GM10266 (cell line): ENCODE results near the gene CTNNA1.
"Not testable (repeated sequence)": the region's sequence is repeated elsewhere in the genome, so short reads cannot be mapped to it uniquely, and the experiment has no call there.

Source experiments
- DNase-seq: peaks from one replicate; pipeline ENCODE4 v3.0.0; 2012; ENCODE audit errors: extremely low spot score
- CTCF ChIP-seq: IDR thresholded peaks from 2 replicates; pipeline ENCODE4 v1.5.1; 2012; ENCODE audit warnings: mild to moderate bottlenecking, low read depth; ENCODE audit not compliant: control insufficient read depth, insufficient read depth; ENCODE audit errors: missing control alignments

The CTNNA1 gene

GRCh38 chr5:138752341-138752950 is 779 bp upstream of the CTNNA1 start:
- peak; percentile 38 for DNase-seq
- TF ChIP-seq CTCF: peak; percentile 4

GRCh38 chr5:138753794-138754698 is 821 bp downstream of the CTNNA1 start:
- peak; percentile 49 for DNase-seq
- TF ChIP-seq CTCF: no peak

GRCh38 chr5:138754699-138755057 is 1.5 kb downstream of the CTNNA1 start:
- no peak for TF ChIP-seq CTCF
- no peak for DNase-seq

- TF ChIP-seq CTCF: no peak
- DNase-seq: peak; percentile 80
These were observed 2.0 kb downstream of the CTNNA1 start for GRCh38 chr5:138755084-138755748.

- TF ChIP-seq CTCF: no peak
These were observed 4.0 kb downstream of the CTNNA1 start for GRCh38 chr5:138757061-138757776.

GRCh38 chr5:138760448-138761110 is 7.4 kb downstream of the CTNNA1 start:
- DNase-seq: no peak
- TF ChIP-seq CTCF: no peak

More at GRCh38 chr5:138757061-138757776, 4.0 kb downstream of the CTNNA1 start:
- no peak for DNase-seq

GRCh38 chr5:138761115-138761514 is 7.9 kb downstream of the CTNNA1 start:
- not testable (repeated sequence) for DNase-seq

GRCh38 chr5:138761670-138762069 is 8.4 kb downstream of the CTNNA1 start:
- not testable (repeated sequence) for DNase-seq
